Neural crest cell (in vitro differentiated cells): ENCODE results near the gene EPB41. TPM values are rescaled to one million over a fixed set of nuclear protein-coding genes. Genes with fewer than 3 reads are reported as not detected.

Experiments
- DNase-seq: peaks from one replicate; pipeline ENCODE4 v3.0.0; 2021; ENCODE audit warnings: low read depth, mixed read lengths, low spot score
- H3K27ac Mint-ChIP-seq: one replicate; pipeline ENCODE4 v1.8.0; 2021; ENCODE audit warnings: mild to moderate bottlenecking, mixed read lengths; ENCODE audit not compliant: unreplicated experiment
- H3K27me3 Mint-ChIP-seq: 2 replicates; pipeline ENCODE4 v1.8.0; 2021; ENCODE audit warnings: low read depth, mild to moderate bottlenecking, mixed read lengths
- H3K36me3 Mint-ChIP-seq: 2 replicates; pipeline ENCODE4 v1.8.0; 2021; ENCODE audit warnings: low read depth, mild to moderate bottlenecking, mixed read lengths
- H3K4me1 Mint-ChIP-seq: 2 replicates; pipeline ENCODE4 v1.8.0; 2021; ENCODE audit warnings: mixed read lengths
- H3K4me3 Mint-ChIP-seq: one replicate; pipeline ENCODE4 v1.8.0; 2021; ENCODE audit warnings: mild to moderate bottlenecking, mixed read lengths
- H3K9me3 Mint-ChIP-seq: 2 replicates; pipeline ENCODE4 v1.8.0; 2021; ENCODE audit warnings: mixed read lengths
- long read RNA-seq: library from polyadenylated mRNA; unstranded; transcript quantifications from one replicate; pipeline ENCODE4 v2.0.0, GENCODE V29; 2020
- total RNA-seq: library from RNA; stranded (reverse); gene quantifications from 2 replicates; pipeline ENCODE4 v1.2.1, GENCODE V29; 2021
- TF ChIP-seq, protein P1 (sequence below): fragments of 200-600 bp; sonication (generic); conservative IDR thresholded peaks from 2 replicates; pipeline ENCODE4 v1.5.0; 2021; ENCODE audit warnings: antibody characterized with exemption, mild to moderate bottlenecking

The EPB41 gene
- 108 and 119 TPM in 2 replicates for total RNA-seq
- long read RNA-seq, transcript EPB41-227 (13 exons, 2,964 nt): major isoform, 5 of 98 reads
- long read RNA-seq, partial matches to known transcripts: 55 of 98 reads
- long read RNA-seq, other reads (novel, unspliced or antisense): 38 of 98 reads

DNA sequence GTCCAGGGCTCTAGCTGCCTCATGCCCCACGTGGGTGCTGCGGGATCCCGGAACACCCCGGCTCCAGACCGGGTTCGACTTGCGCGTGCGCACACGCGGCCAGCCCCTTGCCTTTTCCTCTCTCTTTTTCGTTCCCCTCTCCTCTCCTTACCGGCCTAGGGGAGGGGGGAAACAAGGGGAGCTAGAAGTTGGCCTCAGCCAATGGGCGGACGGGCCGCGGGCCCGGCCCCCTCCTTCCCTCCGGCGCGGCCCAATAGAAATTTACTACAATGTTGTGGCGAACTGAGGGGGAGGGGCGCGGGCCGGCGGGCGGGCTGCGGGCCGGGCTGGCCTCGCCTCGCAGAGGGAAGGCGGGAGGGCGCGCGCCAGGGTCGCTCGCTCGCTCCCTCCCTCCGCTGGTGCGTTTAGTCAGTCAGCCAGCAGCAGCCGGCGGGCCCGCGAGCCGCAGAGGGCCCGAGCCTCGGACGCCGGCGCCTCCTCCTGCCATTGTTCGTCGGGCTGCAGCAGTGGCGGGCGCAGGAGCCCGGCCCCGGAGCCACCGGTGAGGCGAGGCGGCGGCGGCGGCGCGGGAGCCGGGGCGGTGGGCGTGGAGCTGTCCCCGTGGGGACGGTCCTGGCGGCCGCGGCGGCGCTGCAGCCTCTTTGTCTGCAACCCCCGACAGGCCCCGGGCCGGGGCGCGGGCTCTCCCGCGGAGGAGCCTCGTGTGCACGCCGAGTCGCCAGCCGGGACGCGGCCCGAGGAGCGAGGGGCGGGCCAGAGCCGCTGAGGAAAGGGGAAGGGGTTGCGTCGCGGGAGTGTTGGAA lies at the start of gene EPB41:
Gene EPB41 (plus strand): TSS at position 342 of the 803 bp plus-strand sequence. CDS start 72,869 bp downstream, outside the sequence.
- Mint-ChIP-seq H3K36me3 (no peaks in the 10 kb centered on the region), H3K4me3 (peak within 1 kb of the TSS; percentile 99), H3K27ac (peak within 1 kb of the TSS; percentile 99), H3K27me3 (no peaks in the 10 kb centered on the region), H3K9me3 (no peaks in the 10 kb centered on the region), H3K4me1 (peaks cover 40% of the 10 kb centered on the region)
- peak; percentile 95 for DNase-seq
- TF ChIP-seq, protein P1, sequence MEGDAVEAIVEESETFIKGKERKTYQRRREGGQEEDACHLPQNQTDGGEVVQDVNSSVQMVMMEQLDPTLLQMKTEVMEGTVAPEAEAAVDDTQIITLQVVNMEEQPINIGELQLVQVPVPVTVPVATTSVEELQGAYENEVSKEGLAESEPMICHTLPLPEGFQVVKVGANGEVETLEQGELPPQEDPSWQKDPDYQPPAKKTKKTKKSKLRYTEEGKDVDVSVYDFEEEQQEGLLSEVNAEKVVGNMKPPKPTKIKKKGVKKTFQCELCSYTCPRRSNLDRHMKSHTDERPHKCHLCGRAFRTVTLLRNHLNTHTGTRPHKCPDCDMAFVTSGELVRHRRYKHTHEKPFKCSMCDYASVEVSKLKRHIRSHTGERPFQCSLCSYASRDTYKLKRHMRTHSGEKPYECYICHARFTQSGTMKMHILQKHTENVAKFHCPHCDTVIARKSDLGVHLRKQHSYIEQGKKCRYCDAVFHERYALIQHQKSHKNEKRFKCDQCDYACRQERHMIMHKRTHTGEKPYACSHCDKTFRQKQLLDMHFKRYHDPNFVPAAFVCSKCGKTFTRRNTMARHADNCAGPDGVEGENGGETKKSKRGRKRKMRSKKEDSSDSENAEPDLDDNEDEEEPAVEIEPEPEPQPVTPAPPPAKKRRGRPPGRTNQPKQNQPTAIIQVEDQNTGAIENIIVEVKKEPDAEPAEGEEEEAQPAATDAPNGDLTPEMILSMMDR: peak; percentile 32

GRCh38 chr1:28864695-28865094 lies 49.7 kb upstream of the EPB41 start:
- Mint-ChIP-seq H3K4me1 (peaks cover 21% of the 10 kb centered on the region), H3K27me3 (peaks cover 3% of the 10 kb centered on the region), H3K27ac (no peak overlapping the region), H3K9me3 (no peaks in the 10 kb centered on the region), H3K36me3 (no peaks in the 10 kb centered on the region), H3K4me3 (no peak overlapping the region)
- DNase-seq: no peak
- TF ChIP-seq, protein P1: no peak

DNA sequence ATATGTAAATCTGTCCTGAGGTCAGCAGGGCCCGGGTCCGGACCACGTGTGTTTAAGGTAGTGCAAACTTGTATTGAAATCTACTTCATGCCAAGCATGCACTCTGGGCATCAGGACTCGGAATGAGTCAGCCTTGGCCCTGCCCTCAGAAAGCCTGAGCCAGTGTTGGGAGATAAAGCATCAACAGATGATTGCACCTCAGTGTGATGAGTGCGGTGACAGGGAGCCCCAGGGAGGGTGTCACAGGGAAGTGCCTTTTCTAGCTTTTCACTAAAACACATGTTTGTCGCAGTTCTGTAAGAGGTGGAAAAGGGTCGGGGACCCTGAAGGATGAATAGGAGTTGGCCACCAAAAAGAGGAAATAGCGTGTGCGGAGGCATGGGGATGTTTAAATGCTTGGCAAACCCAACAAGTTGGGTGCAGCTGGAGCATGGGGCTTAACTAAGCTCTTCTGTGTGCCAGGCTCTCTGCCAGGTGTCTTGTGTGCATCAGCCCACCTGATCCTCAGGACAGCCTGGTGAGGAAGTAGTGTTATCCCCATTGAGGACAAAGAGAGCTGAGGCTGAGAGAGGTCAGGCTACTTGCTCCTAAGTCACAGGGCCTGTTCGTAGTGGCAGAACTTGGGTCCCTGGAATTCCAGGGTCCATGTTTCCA lies 48.2 kb upstream of the EPB41 start:
- H3K4me1 Mint-ChIP-seq: peaks cover 21% of the 10 kb centered on the region
- H3K9me3 Mint-ChIP-seq: no peaks in the 10 kb centered on the region
- peaks cover 3% of the 10 kb centered on the region for H3K27me3 Mint-ChIP-seq
- no peaks in the 10 kb centered on the region for H3K36me3 Mint-ChIP-seq
- no peak for DNase-seq
- TF ChIP-seq, protein P1: no peak
- H3K4me3 Mint-ChIP-seq: no peak overlapping the region
- H3K27ac Mint-ChIP-seq: no peak overlapping the region

GRCh38 chr1:28867850-28868249 lies 46.5 kb upstream of the EPB41 start:
- TF ChIP-seq, protein P1: no peak
- no peak for DNase-seq
- Mint-ChIP-seq H3K27me3 (peaks cover 3% of the 10 kb centered on the region), H3K4me3 (no peak overlapping the region), H3K4me1 (peaks cover 21% of the 10 kb centered on the region), H3K36me3 (no peaks in the 10 kb centered on the region), H3K27ac (no peak overlapping the region), H3K9me3 (no peaks in the 10 kb centered on the region)

- TF ChIP-seq, protein P1: no peak
- H3K36me3 Mint-ChIP-seq: no peaks in the 10 kb centered on the region
- H3K4me3 Mint-ChIP-seq: no peak overlapping the region
- peaks cover 3% of the 10 kb centered on the region for H3K27me3 Mint-ChIP-seq
- no peak for DNase-seq
- H3K4me1 Mint-ChIP-seq: peaks cover 12% of the 10 kb centered on the region
- no peak overlapping the region for H3K27ac Mint-ChIP-seq
- H3K9me3 Mint-ChIP-seq: no peaks in the 10 kb centered on the region
Observed at GRCh38 chr1:28869952-28870351, 44.4 kb upstream of the EPB41 start.
